CD14-positive monocyte (primary cell): ENCODE results near the gene KCNJ10. TPM values are rescaled to one million over a fixed set of nuclear protein-coding genes. Genes with fewer than 3 reads are reported as not detected.

Source experiments
- DNase-seq, 3 donors: peaks; one replicate each; pipeline ENCODE4 v3.0.0-alpha.2; 2011 to 2022
- H2AFZ ChIP-seq: 2 replicates; pipeline ENCODE4 v1.6.0; 2012; ENCODE audit warnings: mild to moderate bottlenecking, low read depth, low read length, inconsistent platforms; ENCODE audit not compliant: insufficient read depth, poor library complexity, severe bottlenecking
- H3K27ac ChIP-seq, 2 donors: 1 replicate in 1 of 2; 2 replicates in 1 of 2; pipeline ENCODE4 v1.5.1; 2012 to 2013; ENCODE audit warnings: low read length in 2 of 2, control low read depth in 1 of 2, inconsistent platforms in 1 of 2, low read depth in 1 of 2, mild to moderate bottlenecking in 1 of 2
- H3K27me3 ChIP-seq, 2 donors: one replicate each; pipeline versions ENCODE4 v1.6.0 to v1.6.1; 2011 to 2013; ENCODE audit warnings: low read length in 2 of 2; ENCODE audit not compliant: control insufficient read depth in 2 of 2, insufficient read depth in 2 of 2
- H3K36me3 ChIP-seq, 2 donors: replicated peaks in 1 of 2; 1 replicate in 1 of 2; 2 replicates in 1 of 2; pipeline versions ENCODE4 v1.5.1 to v1.6.1; 2012 to 2013; ENCODE audit warnings: low read length in 2 of 2, control low read depth in 1 of 2, inconsistent platforms in 1 of 2, mild to moderate bottlenecking in 1 of 2; ENCODE audit not compliant: insufficient read depth in 2 of 2, control insufficient read depth in 1 of 2
- H3K4me1 ChIP-seq, 2 donors: 1 replicate in 1 of 2; 2 replicates in 1 of 2; pipeline versions ENCODE4 v1.5.1 to v1.6.1; 2012 to 2013; ENCODE audit warnings: low read length in 2 of 2, control low read depth in 1 of 2, inconsistent platforms in 1 of 2, mild to moderate bottlenecking in 1 of 2, moderate library complexity in 1 of 2; ENCODE audit not compliant: insufficient read depth in 2 of 2, control insufficient read depth in 1 of 2
- H3K4me2 ChIP-seq: replicated peaks from 2 replicates; pipeline ENCODE3; 2012; ENCODE audit warnings: low read length, moderate library complexity, mild to moderate bottlenecking; ENCODE audit not compliant: poor library complexity, severe bottlenecking; ENCODE audit errors: extremely low read depth
- H3K4me3 ChIP-seq, 3 experiments: fragments of 200-600 bp in 1 of 3; sonication (generic) in 1 of 3; replicated peaks in 1 of 3; 1 replicate in 2 of 3; 2 replicates in 1 of 3; pipeline ENCODE4 v1.5.1; 2011 to 2013; ENCODE audit warnings: low read length in 3 of 3, mild to moderate bottlenecking in 3 of 3, control low read depth in 2 of 3, low read depth in 2 of 3, inconsistent platforms in 1 of 3, moderate library complexity in 1 of 3
- H3K79me2 ChIP-seq: 2 replicates; pipeline ENCODE4 v1.6.0; 2012; ENCODE audit warnings: mild to moderate bottlenecking, control low read depth, inconsistent platforms, low read length, moderate library complexity; ENCODE audit not compliant: insufficient read depth
- H3K9ac ChIP-seq: 2 replicates; pipeline ENCODE4 v1.6.0; 2017; ENCODE audit warnings: low read length, mild to moderate bottlenecking; ENCODE audit not compliant: insufficient read depth, poor library complexity, severe bottlenecking
- H3K9me3 ChIP-seq, 2 donors: replicated peaks in 1 of 2; 1 replicate in 1 of 2; 2 replicates in 1 of 2; pipeline versions ENCODE4 v1.5.1 to v1.6.1; 2012 to 2013; ENCODE audit warnings: low read length in 2 of 2, control low read depth in 1 of 2; ENCODE audit not compliant: control insufficient read depth in 1 of 2, insufficient read depth in 1 of 2
- H4K20me1 ChIP-seq: 2 replicates; pipeline ENCODE4 v1.6.0; 2012; ENCODE audit warnings: mild to moderate bottlenecking, low read length, control low read depth, moderate library complexity; ENCODE audit not compliant: insufficient read depth
- H3K27ac Mint-ChIP-seq, 7 donors: one replicate each; pipeline ENCODE4 v1.8.0; 2020; ENCODE audit warnings: mild to moderate bottlenecking in 7 of 7, mixed read lengths in 7 of 7, moderate library complexity in 6 of 7, inconsistent platforms in 2 of 7
- H3K27me3 Mint-ChIP-seq, 3 donors: one replicate each; pipeline ENCODE4 v1.8.0; 2021 to 2022; ENCODE audit warnings: low read depth in 3 of 3, mild to moderate bottlenecking in 3 of 3, mixed read lengths in 3 of 3, moderate library complexity in 3 of 3, inconsistent platforms in 1 of 3
- H3K36me3 Mint-ChIP-seq, 2 donors: one replicate each; pipeline ENCODE4 v1.8.0; 2020; ENCODE audit warnings: mixed read lengths in 2 of 2, inconsistent platforms in 1 of 2, mild to moderate bottlenecking in 1 of 2
- H3K4me1 Mint-ChIP-seq: one replicate; pipeline ENCODE4 v1.8.0; 2020; ENCODE audit warnings: mild to moderate bottlenecking, mixed read lengths
- H3K4me3 Mint-ChIP-seq, 2 donors: one replicate each; pipeline ENCODE4 v1.8.0; 2020; ENCODE audit warnings: mild to moderate bottlenecking in 2 of 2, mixed read lengths in 2 of 2, moderate library complexity in 1 of 2
- H3K9me3 Mint-ChIP-seq, 7 donors: one replicate each; pipeline ENCODE4 v1.8.0; 2020 to 2022; ENCODE audit warnings: mixed read lengths in 7 of 7, mild to moderate bottlenecking in 6 of 7, moderate library complexity in 6 of 7, inconsistent platforms in 2 of 7
- WGBS: methylation state at CpG from one replicate; pipeline ENCODE4 v1.1.5; 2013; ENCODE audit warnings: missing lambda C conversion rate; ENCODE audit not compliant: insufficient coverage; 5-methylcytosine and 5-hydroxymethylcytosine counted together
- intact Hi-C, 2 donors: fragments of 100-400 bp; cut with micrococcal nuclease; formaldehyde crosslinking; loops; one replicate each; pipeline versions ENCODE4 v1.15.0 to v1.15.1; 2023
- polyA plus RNA-seq, 3 donors: library from polyadenylated mRNA; depleted of rRNA in 1 of 3; unstranded in 2 of 3; stranded (reverse) in 1 of 3; fragments of 300-500 nt in 2 of 3; fragments of >200 nt in 1 of 3; fragmentation: Illumina TruSeq in 2 of 3; gene quantifications; 1 replicate in 2 of 3; 2 replicates in 1 of 3; pipeline ENCODE4 v1.2.3, GENCODE V29; 2012 to 2021
- TF ChIP-seq, protein P1 (sequence below): fragments of 200-600 bp; IDR thresholded peaks from one replicate; pipeline ENCODE4 v1.8.0; 2022; ENCODE audit warnings: antibody characterized with exemption, mild to moderate bottlenecking

Gene KCNJ10
- polyA plus RNA-seq, 3 donors = 0.23 TPM; not detected in 2

- Mint-ChIP-seq H3K4me3 (no peak overlapping the region), H3K9me3 (no peaks in the 10 kb centered on the region), H3K27me3 (peaks cover 3 to 12% (median 4%) of the 10 kb centered on the region in 3 donors), H3K4me1 (peaks cover 21% of the 10 kb centered on the region), H3K36me3 (peaks cover 25% of the 10 kb centered on the region in 2 donors), H3K27ac (peak overlapping the region in 1 of 7 donors; percentile 25)
- H3K27ac ChIP-seq = no peak overlapping the region
- H3K4me2 ChIP-seq = no peak overlapping the region
- no peak for DNase-seq
- no peak overlapping the region for H3K9ac ChIP-seq
- no peaks in the 10 kb centered on the region for H3K27me3 ChIP-seq
- no peak overlapping the region for H3K4me3 ChIP-seq
- peaks cover 9% of the 10 kb centered on the region for H4K20me1 ChIP-seq
- H3K79me2 ChIP-seq = no peaks in the 10 kb centered on the region
- H2AFZ ChIP-seq = no peak overlapping the region
- H3K36me3 ChIP-seq = peaks cover 14 to 50% of the 10 kb centered on the region in 2 donors
- intact Hi-C loops = loop anchor here (10.0 kb wide), 2 partner anchors 159 to 309 kb away; partner anchors contain the start of gene DUSP23 (in 1 of the 2)
- no peaks in the 10 kb centered on the region for H3K9me3 ChIP-seq
- peaks cover 23 to 26% of the 10 kb centered on the region in 2 donors for H3K4me1 ChIP-seq
- TF ChIP-seq, protein P1, sequence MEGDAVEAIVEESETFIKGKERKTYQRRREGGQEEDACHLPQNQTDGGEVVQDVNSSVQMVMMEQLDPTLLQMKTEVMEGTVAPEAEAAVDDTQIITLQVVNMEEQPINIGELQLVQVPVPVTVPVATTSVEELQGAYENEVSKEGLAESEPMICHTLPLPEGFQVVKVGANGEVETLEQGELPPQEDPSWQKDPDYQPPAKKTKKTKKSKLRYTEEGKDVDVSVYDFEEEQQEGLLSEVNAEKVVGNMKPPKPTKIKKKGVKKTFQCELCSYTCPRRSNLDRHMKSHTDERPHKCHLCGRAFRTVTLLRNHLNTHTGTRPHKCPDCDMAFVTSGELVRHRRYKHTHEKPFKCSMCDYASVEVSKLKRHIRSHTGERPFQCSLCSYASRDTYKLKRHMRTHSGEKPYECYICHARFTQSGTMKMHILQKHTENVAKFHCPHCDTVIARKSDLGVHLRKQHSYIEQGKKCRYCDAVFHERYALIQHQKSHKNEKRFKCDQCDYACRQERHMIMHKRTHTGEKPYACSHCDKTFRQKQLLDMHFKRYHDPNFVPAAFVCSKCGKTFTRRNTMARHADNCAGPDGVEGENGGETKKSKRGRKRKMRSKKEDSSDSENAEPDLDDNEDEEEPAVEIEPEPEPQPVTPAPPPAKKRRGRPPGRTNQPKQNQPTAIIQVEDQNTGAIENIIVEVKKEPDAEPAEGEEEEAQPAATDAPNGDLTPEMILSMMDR = no peak
- 94% methylated on average over 15 of the region's 21 CpGs for WGBS
Observed at GRCh38 chr1:160093624-160094290, 23.8 kb upstream of the KCNJ10 start.

- H3K27ac Mint-ChIP-seq = no peak overlapping the region
- no peak overlapping the region for H3K4me3 Mint-ChIP-seq
- no peak for DNase-seq
- Histone ChIP-seq H4K20me1 (peaks cover 9% of the 10 kb centered on the region), H3K9ac (no peak overlapping the region), H3K27me3 (no peaks in the 10 kb centered on the region), H3K4me3 (no peak overlapping the region), H3K79me2 (no peaks in the 10 kb centered on the region), H3K36me3 (peaks cover 14 to 50% of the 10 kb centered on the region in 2 donors), H3K4me1 (peaks cover 21 to 24% of the 10 kb centered on the region in 2 donors), H2AFZ (no peak overlapping the region), H3K27ac (no peak overlapping the region), H3K4me2 (no peak overlapping the region), H3K9me3 (no peaks in the 10 kb centered on the region)
- H3K9me3 Mint-ChIP-seq = no peaks in the 10 kb centered on the region
- peaks cover 25 to 30% of the 10 kb centered on the region in 2 donors for H3K36me3 Mint-ChIP-seq
- peaks cover 21% of the 10 kb centered on the region for H3K4me1 Mint-ChIP-seq
- TF ChIP-seq, protein P1 = no peak
- intact Hi-C loops = loop anchor here (10.0 kb wide), 2 partner anchors 158 to 308 kb away; partner anchors contain the start of gene DUSP23 (in 1 of the 2)
- peaks cover 3 to 12% (median 4%) of the 10 kb centered on the region in 3 donors for H3K27me3 Mint-ChIP-seq
- WGBS = 82% methylated on average over 7 of the region's 9 CpGs
Observed at GRCh38 chr1:160093069-160093395, 23.1 kb upstream of the KCNJ10 start.
